Stimulated activated CD8-positive, alpha-beta memory T cell treated with anti-CD3 and anti-CD28 coated beads, Interleukin-2, amount 100 ng/mL, for 1 hour (primary cell): ENCODE results near the gene PCYT1A.

Experiments used
- DNase-seq, 2 donors: peaks; one replicate each; pipeline ENCODE4 v3.0.0-alpha.2; 2020; ENCODE audit warnings: low read depth in 2 of 2

PCYT1A gene

DNA sequence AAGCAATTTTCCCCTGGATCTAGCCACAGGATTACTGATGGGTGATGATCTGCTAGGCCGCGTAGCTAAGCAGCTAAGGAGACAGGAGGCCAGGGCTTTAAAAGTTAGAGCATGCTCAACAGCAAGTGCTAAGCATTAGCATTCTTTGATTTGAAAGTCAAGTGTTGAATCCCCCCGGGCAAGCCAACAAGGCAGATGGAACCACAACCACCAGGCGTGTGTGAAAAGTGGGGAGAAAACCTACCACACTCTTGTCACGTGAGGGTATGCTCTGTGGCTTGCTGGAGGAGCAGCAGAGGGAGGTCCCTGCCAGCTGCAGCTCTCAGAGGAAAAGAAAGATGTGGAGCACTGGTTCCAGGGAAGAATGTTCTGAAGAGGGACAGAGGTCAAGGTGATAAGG, 50.3 kb downstream of the PCYT1A start:
- DNase-seq = no peak

DNA sequence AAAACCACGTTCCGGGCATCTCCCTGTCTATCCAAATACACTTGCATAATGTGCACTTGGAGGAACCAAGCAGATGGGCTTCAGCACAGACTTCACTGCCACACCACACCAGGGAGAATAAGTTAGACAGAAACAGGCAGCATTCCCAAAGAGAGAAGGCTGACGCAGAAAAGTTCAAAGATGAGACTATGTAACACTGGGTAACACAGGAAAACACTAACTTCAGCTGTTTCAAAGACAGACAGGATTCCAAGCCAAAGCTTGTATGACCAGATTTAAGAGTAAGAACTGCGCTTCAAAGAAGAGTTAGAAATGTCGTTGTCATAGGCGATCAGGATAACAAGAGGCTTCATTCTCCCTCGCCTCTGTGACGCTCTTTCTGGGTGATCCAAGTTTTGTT, 51.3 kb downstream of the PCYT1A start:
- DNase-seq = no peak

DNA sequence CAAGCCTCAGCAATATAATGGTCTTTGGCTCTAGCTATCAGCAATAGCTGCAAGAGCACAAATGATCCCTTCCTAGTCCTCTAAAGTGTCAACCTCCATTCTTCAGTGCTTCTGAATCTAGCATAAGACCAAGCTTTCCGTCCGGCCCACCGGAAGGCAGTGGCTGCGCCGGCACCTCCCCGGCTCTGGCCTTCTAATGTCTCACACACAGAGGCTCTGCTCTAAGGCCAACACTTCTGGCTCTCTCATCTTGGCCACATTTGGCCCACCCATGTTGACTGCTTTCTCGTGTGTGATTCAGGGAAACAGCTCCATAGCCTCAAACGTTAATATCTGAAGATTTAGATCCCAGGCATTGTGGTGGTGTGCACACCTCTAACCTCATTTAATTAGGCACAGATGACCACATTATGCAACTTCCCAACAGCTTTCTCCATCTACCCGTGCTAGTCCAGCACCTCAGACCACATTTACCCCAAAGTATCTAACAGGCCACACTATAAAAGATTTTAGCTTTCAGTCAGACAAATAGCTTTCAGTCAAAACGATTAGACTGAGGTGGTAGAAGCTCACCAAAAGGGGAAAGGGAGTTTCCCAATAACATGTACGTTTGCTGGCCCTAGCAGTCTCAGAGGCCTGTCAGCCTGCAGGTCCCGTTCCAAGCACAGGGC, 51.9 kb downstream of the PCYT1A start:
- DNase-seq = no peak

DNA sequence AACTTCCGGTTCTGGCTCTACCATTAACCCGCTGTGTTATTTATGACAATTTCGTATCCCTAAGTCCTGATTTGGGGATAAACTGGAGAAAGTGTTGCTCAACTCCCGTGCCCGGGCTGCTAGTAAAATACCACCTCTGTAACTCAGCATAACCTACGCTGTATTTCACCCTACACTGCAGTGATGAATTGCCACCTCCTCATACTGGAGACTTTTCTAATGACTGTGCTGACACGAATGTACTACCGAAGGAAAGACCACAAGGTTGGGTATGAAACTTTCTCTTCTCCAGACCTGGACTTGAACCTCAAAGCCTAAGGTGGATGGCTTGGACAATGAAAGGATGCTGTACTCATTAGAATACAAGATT, 54.7 kb downstream of the PCYT1A start:
- DNase-seq = no peak

DNA sequence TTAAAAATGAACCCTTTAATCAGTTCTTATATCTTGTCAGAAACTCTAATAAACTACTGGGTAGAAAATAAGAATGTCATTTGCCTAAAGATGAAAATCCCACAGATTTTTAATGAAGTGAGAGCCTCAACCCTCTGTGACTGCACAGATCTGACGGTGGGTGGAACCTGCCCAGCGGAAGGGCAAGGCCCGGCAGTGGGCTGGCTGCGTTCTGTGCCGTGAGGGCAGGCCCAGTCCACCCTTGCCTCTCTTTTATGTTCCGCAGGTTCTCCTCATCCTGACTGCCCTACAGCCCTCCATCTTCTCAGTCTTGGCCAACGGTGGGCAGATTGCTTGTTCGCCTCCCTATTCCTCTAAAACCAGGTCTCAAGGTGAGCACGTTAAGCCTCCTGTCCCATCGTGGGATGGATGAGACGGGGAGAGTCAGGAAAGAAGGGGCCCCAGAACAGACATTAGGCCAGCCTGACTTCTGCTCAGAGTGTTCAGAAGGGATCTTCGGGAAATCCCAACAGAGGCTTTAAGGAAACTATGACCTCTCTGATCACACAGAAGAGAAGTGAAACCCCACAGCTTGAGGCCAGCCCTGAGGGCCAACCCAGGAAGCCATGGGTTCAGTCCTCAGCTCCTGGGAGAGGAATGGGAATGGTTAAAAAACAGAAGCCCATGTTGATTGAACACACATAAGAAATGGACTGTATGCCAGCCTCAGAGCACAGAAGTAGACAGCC, 55.2 kb downstream of the PCYT1A start:
- DNase-seq = no peak

DNA sequence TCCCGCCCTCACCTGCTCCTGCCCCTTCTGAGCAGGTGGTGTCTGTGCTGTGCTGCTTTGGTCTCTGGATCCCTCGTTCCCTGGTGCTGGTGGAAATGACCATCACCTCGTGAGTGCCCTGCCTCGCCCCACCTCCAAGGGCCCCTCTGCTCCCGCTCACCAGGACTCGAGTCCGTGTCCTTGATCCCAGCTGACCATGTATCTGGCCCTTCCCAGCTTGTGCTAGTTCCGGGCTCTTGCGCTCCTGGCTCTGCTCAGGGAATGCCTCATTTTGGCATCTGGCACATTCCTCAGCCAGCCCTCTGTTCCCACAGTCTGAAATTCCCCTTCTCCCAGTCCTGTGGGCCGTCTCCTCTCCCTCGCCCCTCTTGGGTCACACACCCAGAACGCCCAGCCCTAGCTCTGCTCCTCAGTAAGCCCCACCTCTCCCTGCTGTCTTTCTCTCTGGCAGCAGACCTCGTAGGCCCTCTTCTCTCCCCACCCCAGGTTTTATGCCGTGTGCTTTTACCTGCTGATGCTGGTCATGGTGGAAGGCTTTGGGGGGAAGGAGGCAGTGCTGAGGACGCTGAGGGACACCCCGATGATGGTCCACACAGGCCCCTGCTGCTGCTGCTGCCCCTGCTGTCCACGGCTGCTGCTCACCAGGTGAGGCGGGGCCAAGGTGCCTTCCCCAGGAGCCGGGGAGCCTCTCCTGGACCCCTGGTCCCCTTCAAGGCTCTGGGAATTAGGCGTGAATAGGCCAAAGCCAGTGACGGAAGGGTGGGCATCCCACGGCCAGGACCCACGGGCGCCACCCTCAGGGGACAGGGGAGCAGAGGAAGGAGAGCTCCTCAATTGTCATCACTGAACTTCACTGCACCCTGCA, 59.7 kb downstream of the PCYT1A start:
- DNase-seq = no peak

DNA sequence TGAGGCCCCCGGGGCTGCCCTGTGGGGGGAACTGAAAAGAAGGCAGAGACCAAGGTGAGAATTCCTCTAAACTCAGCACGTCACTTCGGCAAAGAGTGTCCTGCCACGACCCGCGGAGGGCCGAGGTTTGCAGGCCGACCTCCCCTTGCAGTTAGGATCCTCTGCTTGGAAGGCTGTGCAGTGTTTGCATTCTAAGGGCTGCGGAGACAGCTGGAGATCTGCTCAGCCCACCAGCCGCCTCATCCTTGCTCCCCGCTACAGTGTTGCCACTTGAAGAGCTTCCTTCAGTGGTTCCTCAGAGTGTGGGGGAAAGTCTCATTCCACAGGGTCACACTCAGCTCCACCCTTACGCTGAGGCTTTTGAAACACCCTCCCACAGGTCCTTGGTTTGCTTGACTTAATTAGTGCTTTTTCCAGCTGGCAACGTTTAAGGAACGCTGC, 60.4 kb downstream of the PCYT1A start:
- DNase-seq = no peak

DNA sequence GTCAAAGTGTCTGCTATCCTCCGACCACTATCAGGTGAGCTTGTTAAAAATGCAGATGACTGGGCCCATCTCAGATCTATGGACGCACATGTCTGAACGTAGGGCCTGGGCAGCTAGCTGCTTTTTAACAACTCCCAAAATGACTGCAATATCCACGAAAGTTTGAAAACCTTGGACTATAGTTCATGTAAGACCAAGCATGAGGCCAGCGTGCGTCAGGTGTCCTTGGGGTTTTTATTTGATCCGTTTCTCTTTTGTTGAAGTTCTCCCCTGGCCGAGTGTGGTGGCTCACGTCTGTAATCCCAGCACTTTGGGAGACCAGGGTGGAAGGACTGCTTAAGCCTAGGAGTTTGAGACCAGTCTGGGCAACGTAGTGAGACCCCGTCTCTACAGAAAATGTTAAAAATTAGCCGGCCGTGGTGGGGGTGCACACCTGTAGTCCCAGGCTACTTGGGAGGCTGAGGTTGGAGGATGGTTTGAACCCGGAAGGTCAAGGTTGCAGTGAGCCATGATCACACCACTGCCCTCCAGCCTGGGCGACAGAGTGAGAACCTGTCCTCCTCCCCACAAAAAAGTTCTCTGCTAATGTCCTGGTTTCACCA, 61.7 kb downstream of the PCYT1A start:
- DNase-seq = no peak

DNA sequence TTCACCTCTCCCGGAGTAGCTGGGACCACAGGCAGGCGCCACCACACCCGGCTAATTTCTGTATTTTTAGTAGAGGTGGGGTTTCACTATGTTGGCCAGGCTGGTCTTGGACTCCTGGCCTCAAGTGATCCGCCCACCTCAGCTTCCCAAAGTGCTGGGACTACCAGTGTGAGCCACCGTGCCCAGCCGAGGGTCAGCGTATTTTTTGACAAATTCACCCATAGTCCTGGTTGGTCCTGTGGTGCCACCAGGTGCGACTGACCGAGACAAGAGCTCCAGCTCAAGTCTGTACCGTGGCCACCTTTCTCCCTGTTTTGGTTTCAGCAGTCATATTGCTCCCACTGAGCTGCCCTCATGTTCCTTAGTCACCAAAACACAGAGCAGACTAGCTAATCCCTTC, 62.4 kb downstream of the PCYT1A start:
- DNase-seq = no peak

DNA sequence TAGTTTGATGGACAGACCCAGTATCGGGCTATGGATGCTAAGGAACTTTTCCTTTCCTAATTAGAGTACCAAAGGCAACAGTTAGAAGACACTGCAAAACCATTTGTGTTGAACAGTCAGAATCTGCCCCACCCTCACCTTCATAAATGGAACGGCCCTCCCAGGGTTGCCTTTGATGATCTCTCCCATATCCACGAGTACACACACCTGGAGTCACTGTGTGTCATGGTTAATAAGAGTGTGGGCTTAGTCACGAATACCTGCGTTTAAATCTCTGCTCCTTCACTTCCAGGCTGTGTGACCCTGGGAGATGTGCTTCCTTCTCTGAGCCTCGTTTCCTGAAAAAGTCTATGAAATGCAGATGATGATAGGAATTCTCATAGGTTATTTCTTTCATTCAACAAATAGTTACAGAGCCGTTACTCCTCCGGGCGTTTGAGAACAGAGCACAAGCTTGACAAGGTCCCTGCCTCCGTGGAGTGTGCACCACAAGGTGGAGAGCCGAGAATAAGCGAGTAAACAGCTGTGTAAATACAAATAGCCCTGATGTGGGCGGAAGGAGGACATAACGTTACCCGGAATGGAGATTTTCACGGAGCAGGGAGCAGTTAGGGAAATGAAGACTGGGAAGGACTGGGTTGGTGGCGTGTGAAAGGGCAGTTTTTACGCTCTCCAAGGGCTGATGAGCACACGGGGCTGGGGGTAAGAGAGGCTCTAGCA, 64.5 kb downstream of the PCYT1A start:
- no peak for DNase-seq

DNA sequence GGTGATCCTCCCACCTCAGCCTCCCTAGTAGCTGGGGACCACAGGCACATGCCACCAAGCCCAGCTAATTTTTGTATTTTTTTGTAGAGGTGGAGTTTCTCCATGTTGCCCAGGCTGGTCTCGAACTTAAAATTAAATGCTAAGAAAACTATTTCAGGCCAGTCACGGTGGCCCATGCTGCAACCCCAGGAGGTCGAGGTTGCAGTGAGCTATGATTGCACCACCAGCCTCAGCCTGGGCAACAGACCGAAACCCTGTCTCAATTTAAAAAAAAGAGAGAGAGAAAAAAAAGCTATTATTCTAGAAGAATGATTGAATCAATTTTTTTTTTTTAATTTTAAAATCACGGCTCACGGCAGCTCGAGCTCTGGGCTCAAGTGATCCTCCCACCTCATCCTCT, 66.5 kb downstream of the PCYT1A start:
- DNase-seq = no peak

DNA sequence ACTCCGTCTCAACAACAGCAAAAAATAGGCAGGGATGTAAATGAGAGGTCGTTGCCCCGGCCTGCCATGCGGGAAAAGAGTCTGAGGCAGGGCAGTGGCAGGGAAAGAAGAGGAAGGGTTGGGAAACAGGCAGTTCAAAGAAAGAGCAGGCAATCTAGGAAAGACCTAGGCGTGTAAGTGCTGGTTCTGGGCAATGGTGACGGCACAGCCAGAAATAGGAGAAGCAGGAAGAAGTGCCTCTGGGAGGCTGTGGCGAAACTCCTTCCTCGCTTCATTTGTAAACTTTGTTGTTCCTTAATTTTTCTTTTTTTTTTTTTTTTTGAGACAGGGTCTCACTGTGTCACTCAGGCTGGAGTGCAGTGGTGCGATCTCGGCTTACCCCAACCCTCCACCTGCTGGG, 66.9 kb downstream of the PCYT1A start:
- DNase-seq = no peak

DNA sequence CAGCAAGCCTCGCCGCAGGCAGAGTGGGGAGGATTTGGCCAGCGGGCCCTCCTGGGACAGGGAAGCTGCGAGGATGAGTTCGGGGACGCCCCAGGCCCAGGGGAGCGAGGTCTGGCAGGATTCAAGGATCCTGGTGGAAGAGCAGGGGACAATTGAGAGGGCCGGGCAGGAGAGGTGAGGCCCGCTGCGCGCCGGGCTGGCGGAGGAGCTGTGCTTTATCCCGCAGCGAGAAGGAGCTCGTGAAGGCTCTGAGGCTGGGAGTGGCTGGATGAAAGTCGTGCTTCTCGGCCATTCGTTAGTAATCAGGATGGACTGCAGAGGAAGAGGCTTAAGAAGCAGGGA, 67.6 kb downstream of the PCYT1A start:
- DNase-seq = no peak

DNA sequence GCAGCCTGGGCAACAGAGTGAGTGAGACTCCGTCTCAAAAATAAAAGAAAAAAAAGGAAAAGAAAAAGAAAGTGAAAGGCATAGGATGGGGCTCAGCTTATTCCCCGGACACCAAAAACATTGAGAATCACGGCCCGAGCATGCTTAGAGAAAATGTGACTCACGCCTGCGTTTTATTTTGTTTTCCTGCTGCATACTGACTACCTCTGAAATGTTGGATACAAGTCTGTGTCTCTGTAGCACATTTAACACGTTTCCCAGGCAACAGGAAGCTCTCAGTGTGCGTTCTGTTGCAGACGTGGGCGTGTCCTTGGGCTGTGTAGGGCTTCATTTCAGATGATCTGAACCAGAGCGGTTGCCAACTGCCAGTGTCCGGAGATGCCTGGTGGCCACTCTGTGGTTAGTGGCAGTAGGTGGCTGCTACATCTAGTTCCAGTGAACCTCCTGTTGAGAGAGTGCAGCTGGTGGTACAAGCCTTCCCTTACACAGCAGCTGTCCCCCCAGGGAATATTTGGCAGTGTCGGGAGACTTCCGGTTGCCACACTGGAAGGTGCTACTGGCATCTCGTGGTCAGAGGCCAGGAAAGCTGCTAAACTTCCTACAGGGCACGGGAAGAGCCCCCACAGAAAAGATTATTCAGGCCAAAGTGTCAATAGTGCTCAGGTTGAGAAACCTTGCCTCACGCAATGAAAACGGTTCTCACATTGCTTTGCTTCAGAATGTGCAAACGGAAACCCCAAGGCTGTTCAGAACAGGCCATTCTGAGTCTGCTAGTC, 68.1 kb downstream of the PCYT1A start:
- peak; percentile 32 to 33 for DNase-seq

DNA sequence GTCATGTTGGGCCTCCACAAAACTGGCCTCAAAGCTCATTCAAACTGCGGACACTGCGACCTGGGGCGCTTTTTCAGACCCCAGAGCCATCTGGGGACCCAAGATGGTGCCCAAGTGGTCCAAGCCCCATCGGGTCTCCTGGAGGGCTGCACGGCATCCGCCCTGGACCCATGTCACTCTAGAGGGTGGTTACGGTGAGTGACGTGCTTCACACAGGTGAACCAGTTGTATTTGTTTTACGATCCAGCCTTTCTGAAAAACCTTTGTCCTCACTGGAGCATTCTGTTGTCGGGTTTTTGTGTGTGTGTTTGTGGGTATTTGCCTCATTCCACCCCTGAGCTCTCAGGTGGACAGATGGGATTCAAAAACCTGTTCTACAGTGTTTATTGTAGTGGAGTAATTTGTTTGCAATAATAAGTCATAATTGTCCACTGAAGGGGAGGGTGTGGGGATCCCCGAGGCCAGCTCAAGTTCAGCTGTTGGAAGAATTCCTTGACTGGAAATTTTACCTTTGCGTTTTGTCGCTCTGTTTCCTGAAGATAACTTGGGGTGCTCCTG, 69.3 kb downstream of the PCYT1A start:
- DNase-seq = no peak

DNA sequence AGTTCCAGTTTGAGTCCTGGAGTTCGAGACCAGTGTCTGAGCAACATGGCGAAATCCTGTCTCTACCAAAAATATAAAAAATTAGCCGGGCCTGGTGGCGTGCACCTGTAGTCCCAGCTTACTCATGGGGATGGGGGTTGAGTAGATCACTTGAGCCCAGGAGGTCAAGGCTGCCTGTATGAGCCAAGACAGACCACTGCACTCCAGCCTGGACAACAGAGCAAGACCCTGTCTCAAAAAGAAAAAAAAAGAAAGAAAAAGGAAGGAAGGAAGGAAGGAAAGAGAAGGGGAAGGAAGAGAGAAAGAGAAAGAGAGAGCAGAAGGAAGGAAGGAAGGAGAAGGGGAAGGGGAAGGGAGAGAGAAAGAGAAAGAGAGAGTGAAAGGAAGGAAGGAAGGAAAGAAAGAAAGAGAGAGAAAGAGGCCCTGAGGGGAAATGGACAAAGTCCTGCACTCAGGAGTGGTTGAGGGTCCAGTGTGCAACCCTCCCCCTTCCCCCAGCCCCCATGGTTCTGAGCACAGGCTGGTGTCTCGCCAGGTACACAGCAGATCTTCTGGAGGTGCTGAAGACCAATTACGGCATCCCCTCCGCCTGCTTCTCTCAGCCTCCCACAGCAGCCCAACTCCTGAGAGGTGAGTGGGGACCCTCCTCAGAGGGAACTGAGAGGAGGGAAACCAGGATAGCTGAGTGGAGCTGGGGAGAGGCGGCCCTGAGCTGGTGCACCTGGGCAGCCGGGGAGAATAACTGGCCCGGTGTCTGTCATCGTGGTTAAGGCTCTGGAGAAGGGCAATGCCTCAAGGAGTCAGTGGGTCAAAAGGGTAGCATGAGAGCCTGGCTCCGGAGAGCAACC, 70.0 kb downstream of the PCYT1A start:
- no peak for DNase-seq

DNA sequence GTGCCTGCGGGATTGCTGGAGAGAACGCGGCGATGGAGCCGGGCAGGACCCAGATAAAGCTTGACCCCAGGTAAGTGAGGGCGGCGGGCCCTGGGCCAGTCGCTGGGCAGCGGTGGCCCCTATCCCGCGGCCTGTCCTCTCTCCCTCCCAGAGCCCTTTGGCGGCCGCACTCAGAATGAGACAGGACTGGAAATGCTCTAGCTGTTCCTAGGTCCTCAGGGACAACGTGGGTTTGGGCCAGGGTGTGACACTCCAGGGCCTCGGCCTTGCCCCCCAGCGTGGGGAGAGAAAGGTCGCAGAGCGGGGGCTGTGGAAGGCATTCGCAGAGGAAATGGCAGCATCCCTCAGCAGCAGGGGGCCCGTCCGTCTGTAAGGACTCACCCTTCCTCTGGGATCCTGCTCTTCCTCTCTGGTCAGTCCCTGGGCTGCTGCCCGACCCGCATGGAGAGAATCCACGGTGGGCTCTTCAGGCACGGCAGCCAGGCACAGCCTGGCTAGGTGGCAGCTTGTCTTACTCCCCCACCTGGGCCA, 70.8 kb downstream of the PCYT1A start:
- DNase-seq = no peak

DNA sequence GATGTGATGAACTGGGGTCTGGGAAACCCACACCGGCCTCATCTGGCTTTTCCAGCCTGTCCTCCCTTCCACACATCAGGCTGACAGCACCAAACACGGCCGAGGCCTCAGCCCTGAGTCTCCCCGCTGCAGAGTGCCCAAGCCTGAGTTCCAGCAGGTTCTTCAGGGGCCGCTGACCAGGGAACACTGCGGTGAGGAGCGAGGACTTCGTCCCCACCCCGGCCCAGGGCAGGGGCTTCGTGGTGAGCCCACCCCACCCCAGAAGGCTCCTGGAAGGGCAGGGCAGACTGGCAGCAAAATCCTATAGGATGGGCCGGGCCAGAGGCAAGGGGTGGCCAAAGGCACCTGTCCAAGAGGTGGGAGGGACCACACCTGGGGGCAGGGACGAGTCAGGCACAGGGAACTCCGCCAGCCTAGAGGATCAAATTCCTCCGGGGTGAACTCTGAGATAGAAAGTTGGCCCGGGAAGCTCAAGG, 71.4 kb downstream of the PCYT1A start, which contains the start of gene SLC51A:
Gene SLC51A, plus strand, starts transcription at position 446 of the 476 bp plus-strand sequence. CDS start 179 bp downstream, outside the sequence.
- DNase-seq = no peak

DNA sequence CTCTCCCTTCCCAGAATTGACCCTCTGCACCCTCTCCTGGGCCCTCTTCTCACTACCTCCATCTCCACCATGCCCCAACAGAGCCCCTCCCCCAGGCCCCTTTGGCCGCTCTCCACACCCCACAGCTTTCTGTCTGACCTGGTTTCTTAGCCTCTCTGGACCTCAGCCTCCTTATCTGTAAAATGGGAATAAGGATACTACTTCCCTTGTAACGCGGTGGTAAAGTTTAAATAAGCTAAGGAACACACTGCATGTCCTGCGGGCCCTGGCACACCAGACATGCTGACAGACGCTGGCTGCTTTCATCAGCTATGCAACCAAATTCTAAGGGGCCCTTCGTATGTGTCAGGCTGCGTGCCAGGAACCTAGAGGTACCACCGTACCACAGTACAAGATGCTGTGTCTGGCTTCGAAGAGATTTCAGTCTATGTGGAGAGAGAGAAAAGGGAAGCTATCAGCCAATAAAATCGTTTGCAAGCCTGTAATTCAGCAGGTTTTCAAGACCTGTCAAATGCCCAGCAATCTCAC, 72.0 kb downstream of the PCYT1A start:
- DNase-seq = no peak
